HepG2 (cell line): Measurements from ENCODE around the gene C20orf204. TPM values are rescaled to one million over a fixed set of nuclear protein-coding genes. Genes with fewer than 3 reads are reported as not detected.

ENCODE experiments used
- CAMTA2 ChIP-seq: sonication (generic); formaldehyde crosslinking; IDR thresholded peaks from 2 replicates; pipeline ENCODE4 v1.4.0; 2020; ENCODE audit warnings: mild to moderate bottlenecking, missing genetic modification reagents, borderline replicate concordance
- HMGXB3 ChIP-seq: sonication (generic); formaldehyde crosslinking; IDR thresholded peaks from 2 replicates; pipeline ENCODE4 v1.4.0; 2020; ENCODE audit warnings: missing genetic modification reagents, borderline replicate concordance
- ZNF280D ChIP-seq: sonication (generic); formaldehyde crosslinking; IDR thresholded peaks from 2 replicates; pipeline ENCODE4 v1.5.1; 2020; ENCODE audit warnings: mild to moderate bottlenecking, missing genetic modification reagents
- ZNF407 ChIP-seq: sonication (generic); formaldehyde crosslinking; IDR thresholded peaks from one replicate; pipeline ENCODE4 v1.5.1; 2020; ENCODE audit warnings: mild to moderate bottlenecking, missing genetic modification reagents; ENCODE audit errors: not compliant biosample characterization
- ZNF460 ChIP-seq: sonication (generic); formaldehyde crosslinking; IDR thresholded peaks from 2 replicates; pipeline ENCODE4 v1.5.1; 2020; ENCODE audit warnings: missing genetic modification reagents, mild to moderate bottlenecking, borderline replicate concordance
- polyA plus RNA-seq, 8 experiments: library from polyadenylated mRNA; depleted of rRNA in 3 of 8; stranded (reverse) in 7 of 8; unstranded in 1 of 8; fragments of >200 nt; fragmentation: Illumina TruSeq in 4 of 8; extraction: Trizol in 4 of 8; gene quantifications; 2 replicates each; pipeline versions ENCODE4 v1.2.1 to v1.2.3, GENCODE V29; 2011 to 2016; ENCODE audit warnings: low read depth in 4 of 8, missing spikeins in 1 of 8, mixed read lengths in 1 of 8; ENCODE audit not compliant: insufficient read depth in 1 of 8
- total RNA-seq, 5 experiments: library from RNA; depleted of rRNA; stranded (reverse); fragments of >200 nt; fragmentation: Illumina TruSeq; extraction: Trizol; gene quantifications; 2 replicates each; pipeline ENCODE4 v1.2.3, GENCODE V29; 2016; ENCODE audit warnings: low read depth in 1 of 5
- TF ChIP-seq, protein P1 (sequence below): IDR thresholded peaks from 2 replicates; pipeline ENCODE4 v1.6.1; 2016; ENCODE audit warnings: low read depth
- TF ChIP-seq, protein P2 (sequence below): sonication (generic); formaldehyde crosslinking; IDR thresholded peaks from 2 replicates; pipeline ENCODE4 v1.4.0; 2020; ENCODE audit warnings: low read depth, mild to moderate bottlenecking, missing genetic modification reagents

C20orf204 gene
- total and polyA plus RNA-seq, 2 of the 13 experiments (the other 11 are each of a cell fraction or from before 2014, with no cell fraction given), result 22.1 to 80.0 TPM

DNA sequence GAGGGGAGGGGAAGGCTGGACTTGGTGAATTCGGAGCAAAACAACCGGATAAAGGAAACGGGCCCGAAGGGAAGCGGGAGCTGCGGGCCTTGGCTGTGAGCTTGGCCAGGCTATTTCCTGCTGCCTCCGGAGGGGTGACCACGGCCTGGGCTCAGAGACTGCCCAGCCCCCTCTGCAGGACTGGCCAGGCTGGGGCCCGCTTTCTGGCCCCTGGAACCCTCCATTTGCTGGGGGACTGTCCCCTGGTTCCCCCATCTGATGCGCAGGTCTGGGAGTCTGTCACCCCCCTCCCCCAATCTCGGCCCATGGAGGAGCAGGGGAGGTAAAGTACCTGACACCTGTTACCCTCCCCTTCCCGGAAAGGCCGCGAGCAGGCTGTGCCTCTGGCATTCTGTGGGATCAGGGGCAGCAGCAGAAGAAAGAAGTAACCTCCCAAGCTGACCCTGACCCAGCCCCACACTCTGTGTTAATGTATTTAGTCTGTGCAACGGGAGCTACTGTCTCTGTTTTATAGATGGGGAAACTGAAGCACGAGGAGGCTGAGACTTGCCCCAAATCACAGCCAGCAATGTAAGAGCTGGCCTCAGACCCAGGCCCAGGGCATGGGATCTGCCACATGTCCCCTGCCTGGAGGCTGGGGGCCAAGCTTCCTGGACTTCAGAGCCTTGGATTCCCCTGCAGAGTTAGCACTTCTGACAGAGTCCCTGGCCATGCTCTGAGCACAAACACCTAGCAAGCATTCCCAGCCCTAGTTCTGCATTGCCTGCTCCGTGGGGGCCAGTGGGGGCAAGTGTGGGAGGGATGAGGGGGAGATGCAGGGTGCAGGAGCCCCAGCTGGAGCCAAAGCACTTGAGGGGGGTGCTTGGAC is 3.5 kb downstream of the C20orf204 start (continued):
- no peak; the same call in 1 of the 2 replicates for TF ChIP-seq ZNF280D (CRISPR knock-in tag)
- no peak for TF ChIP-seq ZNF460 (CRISPR knock-in tag)
- TF ChIP-seq, protein P1, sequence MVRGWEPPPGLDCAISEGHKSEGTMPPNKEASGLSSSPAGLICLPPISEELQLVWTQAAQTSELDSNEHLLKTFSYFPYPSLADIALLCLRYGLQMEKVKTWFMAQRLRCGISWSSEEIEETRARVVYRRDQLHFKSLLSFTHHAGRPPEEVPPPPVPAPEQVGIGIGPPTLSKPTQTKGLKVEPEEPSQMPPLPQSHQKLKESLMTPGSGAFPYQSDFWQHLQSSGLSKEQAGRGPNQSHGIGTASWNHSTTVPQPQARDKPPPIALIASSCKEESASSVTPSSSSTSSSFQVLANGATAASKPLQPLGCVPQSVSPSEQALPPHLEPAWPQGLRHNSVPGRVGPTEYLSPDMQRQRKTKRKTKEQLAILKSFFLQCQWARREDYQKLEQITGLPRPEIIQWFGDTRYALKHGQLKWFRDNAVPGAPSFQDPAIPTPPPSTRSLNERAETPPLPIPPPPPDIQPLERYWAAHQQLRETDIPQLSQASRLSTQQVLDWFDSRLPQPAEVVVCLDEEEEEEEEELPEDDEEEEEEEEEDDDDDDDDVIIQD (CRISPR knock-in tag), result no peak
- no peak for TF ChIP-seq HMGXB3
- TF ChIP-seq CAMTA2, result no peak
- peak; percentile 61 for TF ChIP-seq ZNF407 (CRISPR knock-in tag)
- TF ChIP-seq, protein P2, sequence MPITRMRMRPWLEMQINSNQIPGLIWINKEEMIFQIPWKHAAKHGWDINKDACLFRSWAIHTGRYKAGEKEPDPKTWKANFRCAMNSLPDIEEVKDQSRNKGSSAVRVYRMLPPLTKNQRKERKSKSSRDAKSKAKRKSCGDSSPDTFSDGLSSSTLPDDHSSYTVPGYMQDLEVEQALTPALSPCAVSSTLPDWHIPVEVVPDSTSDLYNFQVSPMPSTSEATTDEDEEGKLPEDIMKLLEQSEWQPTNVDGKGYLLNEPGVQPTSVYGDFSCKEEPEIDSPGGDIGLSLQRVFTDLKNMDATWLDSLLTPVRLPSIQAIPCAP, result 0 out of 2 replicates have a peak, but pooled peaks have one; percentile 56
